SIG-M5 treated with dmso at 0.1 percent for 504 hours (cell line): ENCODE results near the gene STX17.
"Not testable (repeated sequence)": the region's sequence is repeated elsewhere in the genome, so short reads cannot be mapped to it uniquely, and the experiment has no call there.

Source experiments
- DNase-seq: peaks from one replicate; lab custom pipeline; 2025; ENCODE audit not compliant: unreplicated experiment; lab: John Stamatoyannopoulos, UW

Gene STX17

DNA sequence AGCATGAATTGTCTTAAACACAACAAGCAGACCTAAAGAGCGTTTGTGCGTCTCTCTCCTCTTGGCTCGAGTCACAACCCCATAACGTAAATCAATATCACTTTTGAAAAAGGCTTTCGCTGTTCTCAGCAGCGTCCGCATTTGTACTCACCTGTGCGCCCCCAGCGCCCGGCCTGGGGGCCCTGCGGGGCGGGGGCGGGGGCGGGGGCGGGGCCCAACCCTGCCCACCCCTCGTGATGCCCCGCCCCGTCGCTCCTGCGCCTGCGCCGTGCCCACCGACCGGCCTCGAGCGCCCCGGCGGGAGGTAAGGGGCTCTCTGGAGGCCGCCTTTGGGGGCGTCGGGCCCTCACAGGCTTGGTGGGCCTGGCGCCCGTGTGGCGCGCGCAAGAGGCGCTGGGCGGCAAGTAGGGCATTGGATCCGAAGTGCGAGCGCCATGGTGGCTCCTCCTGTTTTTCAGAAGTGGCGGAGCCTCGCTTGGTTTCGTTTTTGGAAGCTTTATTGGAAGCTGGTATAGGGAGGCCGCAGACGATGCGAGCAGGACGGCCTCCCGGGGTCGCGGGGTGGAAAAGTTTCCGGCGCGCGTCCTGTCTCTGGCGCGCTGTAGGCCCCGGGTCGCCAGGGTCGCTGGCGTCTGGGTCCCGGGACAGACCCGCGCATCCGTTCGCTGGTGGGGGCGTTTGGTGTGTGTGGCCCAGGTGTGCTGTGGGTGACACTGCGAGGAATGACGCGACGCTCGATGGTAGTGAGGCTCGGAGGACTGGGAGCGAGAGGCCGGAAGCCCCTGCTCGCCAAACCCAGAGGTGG lies at the start of gene STX17:
Gene STX17 (plus strand): TSS at position 252 of the 805 bp plus-strand sequence. CDS start 8,586 bp downstream, outside the sequence.
- peak; percentile 42 for DNase-seq

GRCh38 chr9:99857576-99857975 lies 48.9 kb upstream of the STX17 start:
- DNase-seq: not testable (repeated sequence)

DNA sequence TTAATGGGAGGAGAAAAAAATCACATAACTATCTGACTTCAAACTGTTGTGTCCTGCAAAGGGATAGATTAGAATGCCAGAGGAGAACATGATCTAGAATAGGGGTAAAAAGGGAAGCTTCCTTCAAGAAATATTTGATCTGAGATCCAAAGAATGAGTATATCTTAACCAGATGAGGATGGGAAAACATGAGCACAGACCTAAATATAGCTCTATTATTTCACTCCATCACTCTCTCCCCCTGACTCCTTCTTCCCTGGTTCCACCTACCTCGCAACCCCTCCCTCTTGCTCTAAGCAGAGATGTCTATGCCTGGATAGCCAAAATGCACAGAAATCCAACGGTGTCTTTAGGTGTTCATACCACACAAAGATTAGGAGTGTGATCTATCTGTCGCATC lies 48.4 kb upstream of the STX17 start:
- no peak for DNase-seq

- no peak for DNase-seq
Observed at GRCh38 chr9:99859243-99859980, 47.0 kb upstream of the STX17 start.

DNA sequence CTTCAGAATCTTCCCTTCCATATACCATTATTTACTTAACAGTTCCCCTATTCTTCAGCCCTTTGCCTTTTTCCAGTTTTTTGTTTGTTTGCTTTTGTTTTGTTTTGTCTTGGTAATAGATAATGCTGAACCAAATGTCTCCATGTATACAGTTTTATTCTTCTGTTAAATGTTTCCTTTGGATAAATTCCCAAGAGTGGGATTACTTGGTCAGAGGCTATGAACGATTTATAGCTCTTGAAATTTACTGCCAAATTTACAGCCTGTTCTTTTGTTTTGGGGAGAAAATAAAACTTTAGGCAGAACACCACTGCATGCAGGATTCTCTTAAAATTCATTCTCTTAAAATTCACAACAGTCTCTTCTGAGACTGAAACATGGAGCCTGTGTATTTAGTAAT lies 46.2 kb upstream of the STX17 start:
- DNase-seq: no peak

- DNase-seq: no peak
Observed at GRCh38 chr9:99863955-99864354, 42.5 kb upstream of the STX17 start.

GRCh38 chr9:99866398-99866797 lies 40.1 kb upstream of the STX17 start:
- no peak for DNase-seq

DNA sequence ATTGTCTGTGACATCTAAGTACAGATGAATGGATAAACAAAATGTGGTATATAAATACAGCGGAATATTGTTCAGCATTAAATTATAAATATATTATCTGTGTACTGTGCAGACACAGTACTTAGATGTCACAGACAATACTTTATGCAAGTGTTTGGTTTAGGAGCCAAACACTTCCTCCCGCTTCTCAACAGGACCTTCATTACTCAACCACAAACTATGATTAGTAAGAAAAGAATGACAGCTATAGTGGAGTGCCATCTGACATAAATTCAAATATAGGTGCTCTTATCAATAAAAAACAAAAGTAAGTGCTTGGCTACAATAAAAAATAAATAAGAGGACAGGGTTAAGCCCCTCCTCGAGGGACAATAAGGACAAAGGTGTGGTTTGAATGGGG lies 38.9 kb upstream of the STX17 start:
- DNase-seq: peak; percentile 32

GRCh38 chr9:99867968-99868367 lies 38.5 kb upstream of the STX17 start:
- DNase-seq: peak; percentile 41

- DNase-seq: peak; percentile 11
Observed at GRCh38 chr9:99868845-99869244, 37.6 kb upstream of the STX17 start.

- no peak for DNase-seq
Observed at GRCh38 chr9:99870126-99870525, 36.3 kb upstream of the STX17 start.

DNA sequence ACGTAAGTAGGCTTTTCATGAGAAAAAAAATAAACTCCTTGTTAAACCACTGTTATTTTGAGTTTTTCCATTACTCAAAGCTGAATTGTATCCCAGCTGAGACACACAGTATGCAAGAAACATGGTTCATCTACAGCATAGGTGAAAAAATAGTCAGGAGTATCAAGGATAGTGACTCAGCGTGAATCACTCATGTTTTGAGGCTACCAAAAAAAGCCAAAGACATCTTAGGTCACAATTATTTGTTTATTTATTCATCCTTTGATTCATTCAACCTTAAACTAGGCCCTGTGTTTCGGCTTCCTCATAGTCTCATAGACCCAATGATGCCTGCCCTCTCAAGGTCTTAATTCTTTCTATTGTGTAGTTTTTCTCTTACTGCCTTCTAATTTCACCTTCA lies 32.9 kb upstream of the STX17 start:
- no peak for DNase-seq

DNA sequence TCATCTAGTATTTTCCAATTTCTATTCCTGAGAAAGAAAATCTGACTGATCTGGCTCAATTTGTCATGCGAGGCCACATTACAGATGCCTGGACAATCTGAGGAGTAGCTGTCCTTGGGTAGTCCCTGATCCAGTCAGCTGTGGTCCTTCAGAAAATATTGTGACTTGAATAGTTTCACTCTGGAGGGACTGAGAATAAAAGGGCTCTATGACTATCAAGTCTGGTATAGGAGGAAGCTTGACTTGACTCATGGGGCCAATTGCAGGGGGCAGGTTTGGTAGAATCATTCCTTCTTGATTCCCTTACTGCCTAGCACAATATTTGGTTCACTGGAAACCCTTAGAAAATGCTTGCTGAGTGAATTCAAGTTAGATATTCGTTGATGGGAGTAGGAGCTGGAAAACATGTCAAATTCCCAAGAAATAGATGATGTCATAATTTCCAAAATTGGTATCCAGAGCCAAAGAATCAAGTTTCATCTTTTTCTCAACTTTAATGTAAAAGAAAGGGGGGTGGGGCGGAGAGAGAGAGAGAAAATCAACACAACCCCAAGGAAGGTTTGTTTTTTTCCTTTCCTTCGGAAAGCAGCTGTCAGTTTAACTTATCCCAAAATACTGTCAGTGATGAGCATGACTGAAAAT lies 32.4 kb upstream of the STX17 start:
- no peak for DNase-seq

DNA sequence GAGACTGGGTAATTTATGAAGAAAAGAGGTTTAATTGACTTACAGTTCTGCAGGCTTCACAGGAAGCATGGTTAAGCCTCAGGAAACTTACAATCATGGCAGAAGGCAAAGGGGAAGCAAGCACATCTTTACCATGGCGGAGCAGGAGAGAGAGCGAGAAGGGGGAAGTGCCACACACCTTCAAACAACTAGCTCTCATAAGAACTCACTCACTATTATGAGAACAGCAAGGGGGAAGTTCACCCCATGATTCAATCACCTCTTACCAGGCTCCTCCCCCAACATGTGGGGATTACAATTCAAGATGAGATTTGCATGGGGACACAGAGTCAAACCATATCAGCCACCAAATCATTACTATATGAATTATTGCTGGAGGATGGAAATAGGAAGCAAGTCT lies 30.3 kb upstream of the STX17 start:
- no peak for DNase-seq

GRCh38 chr9:99878651-99879050 lies 27.8 kb upstream of the STX17 start:
- DNase-seq: no peak

GRCh38 chr9:99881769-99882168 lies 24.7 kb upstream of the STX17 start:
- no peak for DNase-seq

DNA sequence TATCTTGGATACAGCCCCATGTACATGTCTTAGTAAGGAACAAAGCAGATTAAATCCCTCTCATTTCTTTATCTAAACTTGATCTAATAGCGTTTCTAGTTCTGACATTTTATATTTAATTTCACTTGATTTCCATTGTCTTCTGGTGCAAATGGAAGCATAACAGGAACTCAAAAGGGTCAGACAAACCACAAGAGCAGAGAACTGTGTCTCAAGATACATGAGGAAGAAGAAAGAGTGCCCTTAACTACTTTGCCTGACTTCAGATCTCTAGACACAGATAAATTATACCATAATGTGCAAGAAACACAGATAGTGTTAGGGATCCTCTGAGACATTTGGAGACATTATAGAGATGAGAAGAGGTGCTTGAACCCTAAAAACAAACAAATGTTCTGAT lies 20.7 kb upstream of the STX17 start:
- DNase-seq: no peak

GRCh38 chr9:99889120-99889519 lies 17.3 kb upstream of the STX17 start:
- no peak for DNase-seq

DNA sequence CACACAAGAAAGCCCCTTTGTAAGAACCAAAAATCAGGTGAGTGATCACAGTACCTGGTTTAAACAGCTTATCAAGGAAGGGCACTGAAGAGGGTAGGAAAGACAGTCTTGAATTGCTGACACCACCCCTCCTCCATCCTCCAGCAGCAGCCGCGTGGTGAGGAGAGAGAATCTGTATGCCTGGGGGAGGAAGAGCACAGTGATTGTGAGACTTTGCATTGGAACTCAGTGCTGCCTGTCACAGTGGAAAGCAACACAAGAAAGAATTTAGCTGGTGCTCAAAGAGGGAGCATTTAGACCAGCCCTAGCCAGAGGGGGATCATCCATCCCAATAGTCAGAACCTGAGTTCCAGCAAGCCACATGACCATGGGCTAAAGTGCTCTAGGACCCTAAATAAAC lies 11.6 kb upstream of the STX17 start:
- DNase-seq: no peak

DNA sequence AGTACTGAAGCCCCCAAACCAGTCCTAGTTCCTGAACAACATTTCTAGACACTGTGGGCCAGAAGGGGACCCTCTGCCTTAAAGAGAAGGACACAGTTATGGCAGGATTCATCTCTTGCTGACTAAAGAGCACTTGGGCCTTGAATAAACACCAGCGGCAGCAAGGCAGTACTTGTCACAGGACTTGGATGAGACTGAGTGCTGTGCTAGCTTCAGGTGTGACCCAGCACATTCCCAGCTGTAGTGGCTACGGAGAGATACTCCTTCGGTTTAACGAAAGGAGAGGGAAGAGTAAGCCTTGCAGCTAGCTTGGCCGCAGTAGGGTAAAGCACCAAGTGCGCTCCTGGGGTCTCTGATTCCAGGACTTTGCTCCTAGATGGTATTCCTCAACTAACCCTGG lies 10.9 kb upstream of the STX17 start:
- DNase-seq: no peak

GRCh38 chr9:99896119-99896518 lies 10.3 kb upstream of the STX17 start:
- no peak for DNase-seq

DNA sequence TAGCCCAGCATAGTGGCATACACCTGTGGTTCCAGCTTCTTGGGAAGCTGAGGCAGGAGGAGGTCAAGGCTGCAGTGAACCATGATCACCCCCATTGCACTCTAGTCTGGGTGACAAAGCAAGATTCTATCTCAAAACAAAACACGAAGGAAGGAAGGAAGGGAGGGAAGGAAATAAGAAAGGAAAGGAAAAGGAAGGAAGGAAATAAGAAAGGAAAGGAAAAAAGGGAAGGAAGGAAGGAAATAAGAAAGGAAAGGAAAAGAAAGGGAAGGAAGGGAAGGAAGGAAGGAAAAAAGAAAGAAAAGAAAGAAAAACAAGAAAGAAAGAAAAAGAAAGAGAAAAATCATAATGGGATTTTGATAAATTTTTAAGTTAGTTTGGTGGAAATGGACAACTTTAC lies 3.1 kb upstream of the STX17 start:
- DNase-seq: no peak
